DMS114 treated with DMSO at 0.1 percent for 48 hours (cell line): ENCODE measurements around the gene PARN.
"Not testable (repeated sequence)": the region's sequence is repeated elsewhere in the genome, so short reads cannot be mapped to it uniquely, and the experiment has no call there.

ENCODE experiments used
- DNase-seq: peaks from one replicate; lab custom pipeline; 2025; ENCODE audit not compliant: unreplicated experiment; lab: John Stamatoyannopoulos, UW

The PARN gene, protein sequence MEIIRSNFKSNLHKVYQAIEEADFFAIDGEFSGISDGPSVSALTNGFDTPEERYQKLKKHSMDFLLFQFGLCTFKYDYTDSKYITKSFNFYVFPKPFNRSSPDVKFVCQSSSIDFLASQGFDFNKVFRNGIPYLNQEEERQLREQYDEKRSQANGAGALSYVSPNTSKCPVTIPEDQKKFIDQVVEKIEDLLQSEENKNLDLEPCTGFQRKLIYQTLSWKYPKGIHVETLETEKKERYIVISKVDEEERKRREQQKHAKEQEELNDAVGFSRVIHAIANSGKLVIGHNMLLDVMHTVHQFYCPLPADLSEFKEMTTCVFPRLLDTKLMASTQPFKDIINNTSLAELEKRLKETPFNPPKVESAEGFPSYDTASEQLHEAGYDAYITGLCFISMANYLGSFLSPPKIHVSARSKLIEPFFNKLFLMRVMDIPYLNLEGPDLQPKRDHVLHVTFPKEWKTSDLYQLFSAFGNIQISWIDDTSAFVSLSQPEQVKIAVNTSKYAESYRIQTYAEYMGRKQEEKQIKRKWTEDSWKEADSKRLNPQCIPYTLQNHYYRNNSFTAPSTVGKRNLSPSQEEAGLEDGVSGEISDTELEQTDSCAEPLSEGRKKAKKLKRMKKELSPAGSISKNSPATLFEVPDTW

DNA sequence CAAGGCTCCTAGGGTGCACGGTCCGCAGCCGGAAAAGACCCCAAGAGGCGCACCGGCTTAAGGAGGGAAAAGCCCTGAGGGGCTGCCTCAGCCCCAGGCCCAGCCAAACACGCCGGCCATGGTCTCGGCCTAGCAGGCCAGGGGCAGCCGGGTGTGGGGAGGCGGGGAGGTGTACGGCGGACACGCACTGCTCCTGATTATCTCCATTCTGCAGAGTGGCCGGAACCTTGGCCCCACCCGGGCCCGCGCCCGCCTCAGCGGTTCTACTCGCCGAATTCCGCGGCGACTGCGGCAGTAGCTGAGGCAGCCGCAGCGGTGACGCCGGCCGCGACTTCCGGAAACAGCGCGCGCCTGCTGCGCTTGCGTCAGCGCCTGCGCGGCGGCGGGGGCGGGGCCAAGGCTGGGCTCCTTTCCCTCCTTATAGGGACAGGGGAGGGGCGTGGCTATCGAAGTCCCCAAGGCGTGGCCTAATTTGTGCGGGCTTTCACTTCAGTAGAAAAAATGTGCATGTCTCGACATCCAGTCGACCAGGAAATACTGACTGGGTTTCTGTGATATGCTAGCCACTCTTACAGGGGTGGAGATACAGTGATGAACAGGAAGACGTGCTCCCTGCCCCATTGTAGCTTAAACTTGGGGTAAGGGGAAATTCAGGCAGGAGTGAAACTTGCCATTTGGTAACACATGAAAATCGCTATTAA is at the start of gene PARN:
TSS of gene PARN (minus strand) at position 342 of the 701 bp plus-strand sequence. CDS start at position 207, 135 bp downstream.
- peak; percentile 90 for DNase-seq

DNA sequence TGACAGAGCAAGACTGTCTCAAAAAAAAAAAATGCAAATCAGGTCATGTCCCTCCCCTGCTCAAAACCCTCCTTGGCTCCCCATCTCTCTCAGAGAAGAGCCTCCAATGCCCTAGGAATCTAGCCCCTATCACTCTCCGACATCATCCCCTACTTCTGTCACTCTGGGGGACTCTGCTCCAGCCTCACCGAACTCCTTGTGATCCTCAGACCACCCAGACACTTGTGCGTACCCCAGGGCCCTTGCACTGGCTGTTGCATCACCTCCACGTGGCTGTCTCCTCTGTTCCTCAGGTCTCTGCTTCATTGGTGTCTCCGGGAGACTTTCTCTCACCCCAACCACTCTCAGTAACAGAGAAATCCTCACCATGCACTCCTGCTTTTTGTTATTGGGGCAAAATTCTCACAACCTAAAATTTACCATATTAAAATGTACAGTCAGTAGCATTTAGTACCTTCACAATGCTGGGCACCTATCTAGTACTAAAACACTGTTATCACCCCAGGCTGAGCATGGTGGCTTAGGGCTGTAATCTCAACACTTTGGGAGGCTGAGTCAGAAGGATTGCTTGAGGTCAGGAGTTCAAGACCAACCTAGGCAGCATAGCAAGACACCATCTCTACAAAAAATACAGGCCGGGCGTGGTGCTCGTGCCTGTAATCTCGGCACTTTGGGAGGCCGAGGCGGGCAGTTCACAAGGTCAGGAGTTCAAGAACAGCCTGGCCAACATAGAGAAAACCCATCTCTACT is 48.9 kb upstream of the PARN start:
- no peak for DNase-seq

DNA sequence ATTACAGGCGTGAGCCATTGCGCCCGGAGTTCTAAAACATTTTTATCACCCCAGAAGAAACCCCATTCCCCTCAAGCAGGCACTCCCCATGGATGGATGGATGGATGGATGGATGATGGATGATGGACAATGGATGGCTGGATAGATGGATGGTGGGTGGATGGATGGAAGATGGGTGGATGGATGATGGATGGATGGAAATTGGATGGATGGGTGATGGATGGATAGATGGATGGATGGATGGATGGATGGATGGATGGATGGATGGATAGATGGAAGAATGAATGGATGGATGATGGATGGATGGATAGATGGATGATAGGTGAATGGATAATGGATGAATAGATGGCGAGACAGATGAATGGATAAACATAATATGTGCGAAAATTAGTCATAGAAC is 47.6 kb upstream of the PARN start:
- DNase-seq: no peak

DNA sequence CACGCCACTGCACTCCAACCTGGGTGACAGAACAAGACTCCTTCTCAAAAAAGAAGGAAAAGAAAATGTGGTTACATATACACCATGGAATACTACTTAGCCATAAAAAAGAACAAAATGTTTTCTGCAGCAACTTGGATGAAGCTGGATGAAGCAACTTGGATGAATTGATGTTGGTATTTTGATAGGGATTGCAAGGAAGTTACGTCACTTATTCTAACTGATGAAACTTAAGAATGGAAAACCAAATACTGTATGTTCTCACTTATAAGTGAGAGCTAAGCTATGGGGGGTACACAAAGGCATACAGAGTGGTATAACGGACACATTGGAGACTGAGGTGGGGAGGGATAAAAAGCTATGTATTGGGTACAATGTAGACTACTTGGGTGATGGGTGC is 46.6 kb upstream of the PARN start:
- no peak for DNase-seq

DNA sequence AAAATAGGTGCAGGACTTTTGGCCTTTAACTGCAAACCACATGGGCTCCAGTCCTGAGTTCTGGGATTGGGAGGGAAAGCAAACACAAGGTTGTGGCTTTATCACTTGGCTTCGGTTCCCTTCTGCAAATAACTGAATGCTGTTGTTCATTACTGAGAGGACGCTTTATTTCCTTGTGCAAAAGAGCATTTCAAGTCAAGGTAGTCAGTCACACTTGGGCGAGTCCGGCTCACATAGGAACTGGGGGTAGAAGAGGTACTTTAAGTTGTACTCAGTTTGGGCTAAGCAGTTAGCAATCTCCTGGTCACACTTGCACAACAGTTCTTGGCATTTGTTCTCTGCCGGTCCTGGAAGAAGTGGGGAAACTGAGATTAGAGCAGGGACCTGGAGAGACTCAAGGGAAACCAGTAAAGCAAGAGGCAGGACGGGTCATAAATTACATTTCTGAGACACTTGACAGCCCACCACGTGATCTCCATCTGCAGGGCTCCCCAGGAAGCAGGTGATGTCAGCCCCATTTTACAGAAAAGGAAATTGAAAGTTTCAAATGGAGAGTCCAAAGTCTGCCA is 42.4 kb upstream of the PARN start:
- no peak for DNase-seq

DNA sequence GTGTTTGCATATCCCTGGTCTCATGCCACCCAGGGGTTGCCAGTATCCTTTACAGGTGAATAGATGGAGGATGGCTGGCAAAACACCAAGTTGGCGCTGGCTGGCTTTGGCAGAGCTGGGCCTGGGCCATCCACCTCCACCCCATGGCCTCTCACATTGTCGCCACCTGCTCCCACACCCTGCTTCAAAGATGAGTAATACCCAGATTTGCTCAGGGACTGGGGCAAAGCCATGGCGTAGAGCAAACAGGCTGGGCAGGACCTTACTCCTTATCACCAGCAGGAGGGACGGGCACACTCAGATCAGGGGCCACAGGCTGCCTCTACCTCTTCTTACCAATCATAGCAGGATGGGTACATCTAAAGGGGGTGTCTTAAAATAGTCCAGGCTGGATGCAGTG is 39.7 kb upstream of the PARN start:
- DNase-seq: no peak

DNA sequence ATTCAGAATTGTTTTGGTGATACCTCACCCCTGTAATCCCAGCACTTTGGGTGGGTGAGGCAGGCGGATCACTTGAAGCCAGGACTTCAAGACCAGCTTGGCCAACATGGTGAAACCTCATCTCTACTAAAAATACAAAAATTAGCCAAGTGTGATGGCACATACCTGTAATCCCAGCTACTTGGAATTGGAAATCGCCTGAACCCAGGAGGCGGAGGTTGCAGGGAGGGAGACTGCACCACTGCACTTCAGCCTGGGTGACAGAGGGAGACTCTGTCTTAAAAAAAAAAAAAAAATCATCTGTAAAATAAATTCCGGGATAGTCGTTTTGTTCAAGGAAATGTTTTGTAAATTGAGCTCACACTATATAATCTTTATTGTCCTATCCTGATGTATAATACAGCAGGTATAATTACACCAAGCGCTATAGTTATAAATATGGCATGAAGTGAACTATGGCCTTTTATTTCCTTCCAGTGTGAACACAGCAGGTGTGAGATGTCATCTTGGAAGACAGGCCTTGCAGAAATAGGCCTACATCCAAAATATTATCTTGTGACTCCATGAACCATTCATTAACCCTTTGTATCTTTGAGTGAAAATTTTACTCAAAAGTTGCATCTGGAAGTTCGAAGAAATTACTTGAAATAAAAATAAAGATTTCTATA is 38.6 kb upstream of the PARN start:
- DNase-seq: no peak

DNA sequence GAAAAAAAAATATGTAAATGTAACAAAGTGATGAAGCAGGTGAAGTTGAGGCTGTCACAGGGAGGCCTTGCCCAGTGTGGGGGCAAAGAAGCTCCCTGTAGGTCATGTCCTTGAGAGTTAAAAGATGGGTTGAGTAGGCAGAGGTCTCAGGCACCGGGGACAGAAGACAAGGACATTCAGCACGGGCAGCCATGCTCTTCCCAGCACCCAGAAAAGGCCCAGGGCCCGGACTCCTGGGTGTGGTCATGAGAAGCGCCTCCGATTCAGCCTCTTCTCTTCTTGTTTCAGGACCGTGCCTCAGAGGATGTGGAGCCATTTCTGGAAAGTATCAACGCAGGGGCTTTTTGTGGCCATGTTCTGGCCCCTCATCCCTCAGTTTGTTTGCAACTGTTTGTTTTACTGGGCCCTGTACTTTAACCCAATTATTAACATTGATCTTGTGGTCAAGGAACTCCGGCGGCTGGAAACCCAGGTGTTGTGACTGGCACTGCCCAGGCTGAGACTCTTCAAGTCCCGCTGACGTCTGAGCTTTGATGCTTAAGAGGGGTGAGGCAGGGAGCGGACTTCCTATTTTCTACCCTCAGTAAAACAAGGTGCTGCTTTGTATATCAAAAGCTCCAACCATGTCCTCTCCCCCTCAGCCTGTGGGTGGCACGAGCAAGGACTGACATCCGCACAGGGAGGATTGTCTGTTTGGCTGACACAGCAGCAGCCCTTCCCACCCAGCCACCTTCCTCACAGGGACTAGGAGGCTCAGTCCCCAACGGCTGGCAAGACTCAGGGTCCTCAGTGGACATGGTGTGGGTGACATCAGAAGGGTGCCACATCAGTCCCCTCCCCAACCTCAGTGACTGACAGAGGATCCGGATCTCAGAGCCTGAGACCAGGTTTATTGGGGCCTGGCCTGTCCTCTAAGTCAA is 37.5 kb upstream of the PARN start:
- no peak for DNase-seq

DNA sequence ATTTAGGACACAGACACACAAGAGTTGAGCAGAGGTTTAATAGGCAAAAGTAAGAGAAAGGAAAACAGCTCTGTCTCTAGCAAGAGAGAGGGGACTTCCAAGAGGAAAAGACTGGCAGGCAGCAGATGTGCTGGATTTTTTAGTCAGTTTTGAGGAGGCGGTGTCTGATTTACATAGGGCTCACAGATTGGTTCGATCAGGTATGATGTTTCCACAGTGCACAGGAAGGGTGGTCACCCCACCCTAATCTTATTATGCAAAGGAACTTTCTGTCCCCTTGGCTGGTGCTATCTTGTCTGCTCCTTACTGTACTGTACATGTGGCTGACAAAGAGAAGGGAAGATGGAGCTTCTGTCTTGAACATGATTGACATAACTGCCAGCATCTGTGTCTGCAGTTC is 28.0 kb upstream of the PARN start:
- no peak for DNase-seq

DNA sequence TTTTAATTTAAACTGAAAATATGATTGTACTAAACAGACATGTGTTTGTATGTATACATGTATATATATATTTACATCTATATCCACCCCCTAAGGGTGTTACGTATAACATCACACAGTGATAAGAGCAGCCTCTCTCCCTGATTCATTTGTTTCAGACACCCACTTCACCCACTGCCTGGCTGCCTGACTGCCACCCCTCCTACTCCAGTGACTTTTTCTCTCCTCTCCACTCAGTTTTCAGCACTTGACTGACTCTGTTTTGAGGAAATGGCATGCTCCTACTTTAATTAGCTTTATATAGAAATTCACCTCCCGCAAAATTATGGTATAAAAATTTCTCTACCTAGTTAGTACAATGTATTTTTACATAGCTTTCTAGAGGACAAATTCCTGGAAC is 22.7 kb upstream of the PARN start:
- no peak for DNase-seq

DNA sequence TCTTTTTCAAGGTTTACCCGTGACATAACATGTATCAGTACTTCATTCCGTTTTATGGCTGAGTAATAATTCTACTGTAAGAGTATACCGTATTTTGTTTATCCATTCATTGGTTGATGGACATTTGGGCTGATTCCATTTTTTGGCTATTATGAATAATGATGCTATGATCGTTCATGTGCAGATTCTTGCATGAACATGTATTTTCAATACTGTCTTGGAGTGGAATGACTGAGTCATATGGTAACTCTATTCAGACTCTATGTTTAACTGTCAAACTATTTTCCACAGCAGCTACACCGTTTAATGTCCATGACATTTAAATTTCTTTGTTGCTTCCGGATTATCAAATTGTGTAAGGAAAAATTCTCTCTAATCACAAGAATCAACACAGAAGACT is 20.6 kb upstream of the PARN start:
- no peak for DNase-seq

DNA sequence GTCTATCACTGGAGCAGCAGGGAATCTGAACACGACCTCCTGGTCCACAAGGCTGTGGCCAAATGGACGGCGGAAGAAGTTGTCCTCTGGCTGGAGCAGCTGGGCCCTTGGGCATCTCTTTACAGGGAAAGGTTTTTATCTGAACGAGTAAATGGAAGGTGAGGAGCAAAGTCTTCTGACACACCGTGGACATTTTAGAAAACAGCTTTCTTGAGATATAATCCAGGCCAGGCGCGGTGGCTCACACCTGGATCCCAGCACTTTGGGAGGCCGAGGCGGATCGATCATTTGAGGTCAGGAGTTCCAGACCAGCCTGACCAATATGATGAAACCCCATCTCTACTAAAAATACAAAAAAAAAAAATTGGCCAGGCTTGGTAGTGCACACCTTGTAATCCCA is 19.8 kb upstream of the PARN start:
- DNase-seq: no peak

DNA sequence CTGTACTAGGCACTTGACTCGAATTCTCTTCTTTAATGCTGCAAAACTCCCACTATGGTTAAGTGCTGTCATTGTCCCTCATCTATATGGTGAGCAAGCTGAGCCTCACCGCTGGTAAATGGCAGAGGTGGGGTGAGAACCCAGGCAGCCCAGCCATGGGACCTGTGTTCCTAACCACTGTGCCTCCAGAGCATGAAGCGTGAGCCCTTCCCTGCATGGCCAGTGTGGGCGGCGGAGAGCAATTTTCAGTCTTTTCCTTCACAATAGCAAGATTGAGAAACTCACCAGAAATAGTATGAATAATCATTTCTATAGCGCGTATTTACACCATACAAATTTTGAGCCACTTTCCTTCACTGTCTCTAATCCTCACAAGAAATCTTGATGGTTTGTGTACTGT is 11.9 kb upstream of the PARN start:
- DNase-seq: no peak

DNA sequence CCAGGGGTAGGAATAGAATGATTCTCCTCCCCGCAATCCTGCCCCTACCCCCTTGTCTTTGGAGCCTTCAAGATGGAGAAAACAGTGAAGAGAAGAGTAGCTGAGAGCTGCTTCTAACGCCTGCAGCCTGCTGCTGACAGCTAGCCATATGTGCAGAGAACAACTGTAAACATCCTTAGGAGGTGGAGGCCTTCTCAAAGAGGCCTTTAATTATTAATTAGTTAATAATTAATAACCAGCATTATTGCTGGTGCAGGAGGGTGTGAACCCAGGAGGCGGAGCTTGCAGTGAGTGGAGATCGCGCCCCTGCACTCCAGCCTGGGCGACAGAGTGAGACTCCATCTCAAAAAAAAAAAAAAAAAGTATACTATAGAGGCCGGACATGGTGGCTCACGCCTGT is 11.1 kb upstream of the PARN start:
- no peak for DNase-seq

DNA sequence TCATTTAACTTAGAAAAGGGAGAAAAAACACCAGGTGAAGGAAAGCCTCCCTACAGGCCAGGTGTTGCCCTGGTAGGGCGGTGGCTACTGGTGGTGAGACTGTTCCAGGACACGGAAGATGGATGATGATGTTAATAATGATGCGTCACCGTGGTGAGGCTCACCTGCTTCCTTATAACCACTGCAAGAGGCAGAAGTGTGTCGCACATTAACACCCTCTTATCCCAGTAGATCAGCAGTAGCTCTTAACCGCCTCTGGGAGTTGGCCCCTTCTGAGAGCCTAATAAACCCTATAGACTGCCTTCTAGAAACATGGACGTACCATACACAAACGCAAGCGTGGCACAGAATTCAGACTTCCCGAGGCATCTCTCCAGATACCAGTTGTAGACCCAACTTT is 10.5 kb upstream of the PARN start:
- no peak for DNase-seq

DNA sequence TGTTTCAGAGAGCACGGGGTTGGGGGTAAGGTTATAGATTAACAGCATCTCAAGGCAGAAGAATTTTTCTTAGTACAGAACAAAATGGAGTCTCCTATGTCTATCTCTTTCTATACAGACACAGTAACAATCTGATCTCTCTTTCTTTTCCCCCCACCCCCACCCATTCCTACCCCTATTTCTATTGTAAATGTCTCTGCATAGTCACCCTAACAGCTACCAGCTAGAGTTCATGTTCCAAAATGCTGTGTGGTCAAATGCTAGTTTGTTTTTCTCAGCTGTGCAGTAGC is 6.8 kb upstream of the PARN start:
- not testable (repeated sequence) for DNase-seq

DNA sequence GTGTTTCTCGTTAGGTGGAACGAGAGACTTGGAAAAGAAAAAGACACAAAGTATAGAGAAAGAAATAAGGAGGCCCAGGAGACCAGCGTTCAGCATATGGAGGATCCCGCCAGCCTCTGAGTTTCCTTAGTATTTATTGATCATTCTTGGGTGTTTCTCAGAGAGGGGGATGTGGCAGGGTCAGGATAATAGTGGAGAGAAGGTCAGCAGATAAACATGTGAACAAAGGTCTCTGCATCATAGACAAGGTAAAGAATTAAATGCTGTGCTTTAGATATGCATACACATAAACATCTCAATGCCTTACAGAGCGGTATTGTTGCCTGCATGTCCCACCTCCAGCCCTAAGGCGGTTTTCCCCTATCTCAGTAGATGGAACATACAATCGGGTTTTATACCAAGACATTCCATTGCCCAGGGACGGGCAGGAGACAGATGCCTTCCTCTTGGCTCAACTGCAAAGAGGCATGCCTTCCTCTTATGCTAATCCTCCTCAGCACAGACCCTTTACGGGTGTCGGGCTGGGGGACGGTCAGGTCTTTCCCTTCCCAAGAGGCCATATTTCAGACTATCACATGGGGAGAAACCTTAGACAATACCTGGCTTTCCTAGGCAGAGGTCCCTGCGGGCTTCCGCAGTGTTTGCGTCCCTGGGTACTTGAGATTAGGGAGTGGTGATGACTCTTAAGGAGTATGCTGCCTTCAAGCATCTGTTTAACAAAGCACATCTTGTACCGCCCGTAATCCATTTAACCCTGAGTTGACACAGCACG is 6.3 kb upstream of the PARN start:
- DNase-seq: not testable (repeated sequence)

DNA sequence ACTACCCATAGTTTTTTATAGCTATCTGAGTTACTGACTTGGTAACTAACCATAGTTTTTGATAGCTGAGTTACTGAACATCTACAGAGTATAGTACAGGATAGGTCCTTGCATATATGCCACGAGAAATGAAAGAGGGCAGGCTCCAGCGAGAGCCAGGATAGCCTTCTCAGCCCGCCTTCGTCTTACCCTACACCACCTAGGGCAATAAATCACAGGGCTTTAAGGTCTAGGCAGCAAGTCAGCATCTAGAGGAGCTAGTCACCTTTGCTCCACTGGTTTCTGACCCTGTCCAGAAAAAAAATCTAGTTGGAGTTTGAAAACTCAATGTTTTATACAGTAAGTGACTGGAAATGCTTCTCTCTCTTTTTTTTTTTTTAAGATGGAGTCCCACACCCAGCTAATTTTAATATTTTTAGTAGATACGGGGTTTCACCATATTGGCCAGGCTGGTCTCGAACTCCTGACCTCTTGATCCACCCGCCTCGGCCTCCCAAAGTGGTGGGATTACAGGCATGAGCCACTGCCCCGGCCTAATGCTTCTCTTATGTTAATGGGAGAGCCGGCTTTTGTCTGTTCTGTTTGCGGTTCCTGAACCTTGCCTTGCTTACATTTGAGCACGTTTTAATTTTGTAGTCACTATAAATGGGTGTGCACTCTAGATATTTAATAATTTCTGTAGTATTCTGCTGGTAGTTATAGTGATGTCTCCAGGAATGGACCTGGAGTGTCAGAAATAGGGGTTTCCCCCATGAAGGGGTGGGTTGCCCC is 5.5 kb upstream of the PARN start:
- DNase-seq: no peak
